GM18519 (cell line): ENCODE data around the gene SAPCD1.

ENCODE experiments used
- ATAC-seq: cut with Tn5 transposase; IDR thresholded peaks from one replicate; pipeline ENCODE4 v1.9.1; 2021; ENCODE audit warnings: mild to moderate bottlenecking, moderate library complexity; ENCODE audit not compliant: unreplicated experiment, low FRiP score

SAPCD1 gene

GRCh38 chr6:31728767-31729514 is 33.5 kb upstream of the SAPCD1 start, which contains the start of gene DDAH2:
Gene DDAH2, minus strand, starts transcription at chr6:31729299. Its CDS starts 138 bp downstream, at chr6:31729161.
- no peak for ATAC-seq

GRCh38 chr6:31729515-31729978 is 32.9 kb upstream of the SAPCD1 start:
- no peak for ATAC-seq

DNA sequence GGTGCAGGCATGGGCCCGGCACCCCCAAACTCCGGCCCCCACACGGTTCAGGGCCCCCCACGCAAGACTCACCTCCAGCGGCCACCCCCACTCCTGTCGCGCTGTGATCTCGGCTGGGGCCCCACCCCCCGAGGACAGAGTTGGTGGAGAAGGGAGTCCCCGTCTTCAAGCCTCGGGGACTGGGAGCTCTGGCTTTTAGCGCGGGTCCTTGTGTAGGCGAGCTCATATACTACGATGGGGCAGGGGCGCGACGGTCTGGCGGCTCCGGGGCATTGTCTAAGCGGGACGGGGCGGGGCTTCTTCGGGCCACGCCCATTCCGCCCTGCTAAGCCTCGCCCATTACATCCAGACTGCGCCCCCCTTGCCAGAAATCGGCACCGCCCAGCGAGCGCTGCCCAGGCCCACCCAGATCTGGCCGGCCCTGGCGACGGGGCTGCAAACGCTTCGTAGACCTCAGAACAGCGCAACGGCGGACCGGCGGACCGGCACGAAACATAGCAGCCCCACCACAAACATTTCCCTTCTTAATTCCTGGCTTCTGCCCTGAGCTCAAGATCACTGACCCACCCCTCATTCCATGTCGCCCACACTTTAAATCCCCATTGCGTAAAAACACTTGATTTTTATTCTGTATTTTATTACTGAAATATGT is 32.4 kb upstream of the SAPCD1 start:
- no peak for ATAC-seq

DNA sequence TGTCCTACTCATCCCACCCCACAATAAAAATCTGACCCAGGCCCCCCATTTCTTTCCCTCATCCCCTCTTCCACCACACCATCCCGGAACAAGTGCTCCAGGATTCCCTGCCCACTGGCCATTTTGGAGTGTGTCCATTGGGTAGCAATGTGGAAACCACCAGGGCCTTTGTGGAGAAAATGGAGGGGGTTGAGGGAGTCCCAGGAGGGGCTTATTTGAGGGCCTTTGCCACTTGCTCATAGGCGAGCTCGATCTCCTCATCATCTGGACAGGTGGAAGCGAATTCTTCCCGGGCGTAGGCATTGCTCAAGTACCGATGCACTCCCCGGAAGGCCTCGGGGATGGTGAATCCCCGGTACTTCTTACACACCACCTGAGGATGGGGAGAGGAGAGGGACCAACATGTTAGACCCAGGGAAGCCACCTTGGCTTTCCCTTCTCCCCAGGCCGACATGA is 31.8 kb upstream of the SAPCD1 start:
- ATAC-seq = no peak

GRCh38 chr6:31732029-31732428 is 30.4 kb upstream of the SAPCD1 start:
- ATAC-seq = no peak

DNA sequence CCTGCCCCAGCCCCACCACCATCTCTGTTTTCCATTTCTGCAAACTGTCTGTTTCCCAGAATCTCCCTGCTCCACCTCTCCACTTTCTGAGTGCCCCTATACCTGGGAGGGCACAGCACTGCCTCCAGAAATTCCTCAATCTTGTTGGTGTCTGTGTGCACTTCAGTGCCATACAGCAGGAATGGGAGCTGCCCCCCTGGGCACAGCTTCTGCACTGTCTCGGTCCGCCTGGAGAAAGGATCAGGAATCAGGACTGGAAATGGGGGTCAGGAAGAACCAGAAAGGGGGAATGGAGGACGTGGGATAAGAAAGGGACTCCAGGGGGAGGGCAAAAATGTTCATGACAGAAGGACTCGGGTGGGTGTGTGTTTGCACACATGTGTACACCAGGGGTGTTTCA is 28.7 kb upstream of the SAPCD1 start:
- no peak for ATAC-seq

GRCh38 chr6:31734247-31734820 is 28.1 kb upstream of the SAPCD1 start:
- no peak for ATAC-seq

GRCh38 chr6:31734821-31735406 is 27.5 kb upstream of the SAPCD1 start:
- no peak for ATAC-seq

DNA sequence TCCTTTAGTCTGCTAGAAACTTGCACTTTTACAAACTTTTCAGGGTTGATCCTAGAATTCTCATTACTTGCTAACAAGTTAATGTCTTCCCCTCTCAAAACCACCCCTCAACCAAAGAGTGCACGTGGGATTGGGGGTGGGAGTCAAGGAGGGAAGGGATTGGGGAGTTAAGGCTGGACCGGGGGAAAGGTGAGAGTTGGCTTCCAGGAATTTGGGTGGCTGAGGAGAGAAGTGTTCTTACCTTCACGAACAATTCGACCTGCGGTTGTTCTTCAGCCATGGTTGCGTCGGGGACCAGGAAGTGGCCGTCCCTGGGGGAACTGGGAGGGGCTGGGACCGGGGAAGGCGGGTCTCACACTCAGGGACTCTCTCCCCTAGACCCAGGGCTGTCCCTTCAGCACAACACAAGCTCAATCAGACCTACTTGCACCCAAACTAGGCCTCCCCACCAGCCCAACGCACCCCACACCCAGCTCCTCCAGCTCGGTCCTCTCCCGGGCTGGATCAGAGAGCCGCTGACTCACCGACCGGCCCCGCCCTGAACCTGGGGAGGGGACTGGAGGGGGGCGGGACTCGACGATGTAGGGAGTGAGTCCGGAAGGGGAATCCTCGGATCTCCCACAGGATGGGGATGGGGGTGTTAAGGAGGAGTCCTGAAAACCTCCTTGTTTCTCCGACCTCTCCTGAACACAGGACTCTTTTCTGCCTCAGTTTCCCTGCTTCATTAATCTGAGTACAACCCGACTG is 26.3 kb upstream of the SAPCD1 start, which contains the start of gene CLIC1:
TSS of gene CLIC1 (minus strand) at position 510 of the 747 bp plus-strand sequence. CDS start at position 280, 230 bp downstream.
- ATAC-seq = no peak

DNA sequence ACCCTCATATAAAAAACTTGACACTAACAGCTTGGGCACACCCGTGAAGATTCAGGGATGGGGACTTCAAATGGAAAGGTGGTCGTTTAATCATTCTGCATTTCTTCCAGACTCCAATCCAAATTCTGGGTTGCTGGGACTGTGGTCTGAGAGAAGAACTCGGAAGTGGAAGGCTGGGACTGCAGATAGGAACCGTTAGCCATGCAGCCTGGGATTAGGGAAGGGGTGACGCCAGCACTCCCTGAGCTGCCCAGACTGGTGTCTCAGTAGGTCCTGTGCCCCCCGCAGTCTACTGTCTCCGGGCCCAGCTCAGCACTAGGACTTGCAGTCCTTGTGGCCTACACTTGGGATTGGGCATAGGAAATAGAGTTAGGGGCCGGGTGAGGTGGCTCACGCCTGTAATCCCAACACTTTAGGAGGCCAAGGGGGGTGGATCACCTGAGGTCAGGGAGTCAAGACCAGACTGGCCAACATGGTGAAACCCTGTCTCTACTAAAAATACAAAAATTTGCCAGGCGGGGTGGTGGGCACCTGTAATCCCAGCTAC is 25.6 kb upstream of the SAPCD1 start:
- ATAC-seq = no peak

DNA sequence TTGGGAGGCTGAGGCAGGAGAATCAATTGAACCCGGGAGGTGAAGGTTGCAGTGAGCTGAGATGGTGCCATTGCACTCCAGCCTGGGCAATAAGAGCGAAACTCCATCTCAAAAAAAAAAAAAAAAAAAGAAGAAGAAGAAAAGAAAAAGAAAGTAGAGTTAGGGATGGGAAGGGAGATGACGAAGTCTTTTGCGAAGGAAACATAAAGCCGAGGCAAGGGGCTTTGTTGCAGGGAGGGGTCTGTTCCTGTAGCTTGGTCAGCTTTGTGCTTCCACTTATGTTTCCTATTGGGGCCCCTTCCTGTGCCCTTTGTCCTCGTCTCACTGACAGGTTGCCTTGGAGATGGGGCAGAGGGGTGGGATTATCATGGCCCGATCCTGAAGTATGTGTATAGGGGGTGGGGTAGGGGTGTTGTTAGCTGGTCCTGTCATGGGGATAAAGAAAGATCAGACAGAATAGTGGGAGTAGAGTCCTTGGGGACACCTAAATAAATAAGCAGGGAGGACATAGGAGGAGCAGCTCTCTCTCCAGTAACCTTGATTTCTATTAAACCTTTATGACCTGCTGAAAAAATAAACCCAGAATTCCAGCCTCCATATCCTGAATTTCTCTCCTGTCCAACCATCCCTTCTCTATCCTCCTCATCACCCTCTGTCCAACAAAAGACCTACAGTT is 25.0 kb upstream of the SAPCD1 start:
- ATAC-seq = no peak

DNA sequence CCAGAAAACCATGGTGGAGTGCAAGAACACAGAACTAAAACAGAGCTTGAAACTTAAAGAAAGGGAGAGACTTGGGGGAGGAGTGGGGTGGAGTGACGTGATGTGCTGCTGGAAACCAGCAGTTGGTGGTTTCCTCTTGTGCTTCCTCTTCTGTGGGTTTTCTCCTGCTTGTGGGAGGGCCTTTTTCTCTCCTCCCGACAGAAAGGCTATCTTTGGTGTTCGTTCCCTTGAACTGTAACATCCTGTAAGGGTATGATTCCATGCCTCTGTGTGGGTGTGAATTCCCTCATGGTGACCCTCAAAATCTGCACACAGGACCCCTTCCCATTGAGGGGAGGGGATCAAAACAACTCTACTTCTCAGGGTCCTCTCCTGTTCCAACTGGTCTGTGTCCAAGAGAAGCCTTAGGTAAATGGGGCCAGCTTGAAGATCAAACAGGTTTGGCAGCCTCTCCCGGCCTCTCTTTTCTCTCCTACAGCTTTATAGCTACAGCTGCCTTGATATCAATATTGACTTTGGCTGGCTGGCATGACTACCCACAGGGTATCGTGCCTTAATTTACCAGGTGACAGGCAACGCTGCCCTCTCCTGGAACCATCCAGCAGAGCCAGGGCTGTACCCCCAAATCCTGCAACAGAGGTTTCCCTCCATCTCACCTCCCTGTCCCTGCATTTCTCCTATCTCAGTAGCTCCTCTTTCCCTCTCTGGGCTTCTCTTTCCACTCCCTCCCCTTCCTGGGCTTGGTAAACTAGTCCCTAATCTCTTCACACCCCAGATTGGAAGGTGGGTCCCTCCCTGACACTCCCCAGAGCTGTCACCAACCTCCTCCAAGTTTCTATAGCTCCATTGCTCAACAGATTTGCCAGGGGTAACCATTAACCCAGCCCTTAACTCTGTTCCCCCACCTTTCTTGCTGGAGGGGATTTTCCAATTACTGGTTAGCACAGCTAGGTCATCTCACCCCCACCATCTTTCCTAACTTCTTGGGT is 24.2 kb upstream of the SAPCD1 start:
- ATAC-seq = no peak

- peak; percentile 66 for ATAC-seq
Measured at GRCh38 chr6:31739639-31740396, 22.6 kb upstream of the SAPCD1 start, which contains the start of gene MSH5. Gene MSH5, plus strand, starts transcription at chr6:31740005. Its CDS starts 462 bp downstream, at chr6:31740467.

- ATAC-seq = no peak
Measured at GRCh38 chr6:31740397-31741223, 21.8 kb upstream of the SAPCD1 start.

- ATAC-seq = no peak
Measured at GRCh38 chr6:31741815-31742214, 20.6 kb upstream of the SAPCD1 start.

DNA sequence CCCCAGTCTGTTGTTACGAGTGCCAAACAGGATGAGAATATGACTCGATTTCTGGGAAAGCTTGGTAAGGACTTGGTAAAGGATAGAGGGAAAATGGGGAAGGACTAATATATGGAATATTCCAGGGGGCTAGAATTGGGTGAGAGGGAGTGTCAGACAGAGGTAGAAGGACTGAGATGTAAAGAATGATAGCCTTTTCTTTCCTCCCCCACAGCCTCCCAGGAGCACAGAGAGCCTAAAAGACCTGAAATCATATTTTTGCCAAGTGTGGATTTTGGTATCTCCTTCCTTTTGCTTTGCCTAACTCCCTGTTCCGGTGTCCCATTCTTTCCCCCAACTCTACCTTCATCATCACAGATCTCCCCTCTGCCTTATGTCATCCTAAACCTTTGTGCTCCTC is 19.6 kb upstream of the SAPCD1 start:
- ATAC-seq = no peak

- ATAC-seq = no peak
Measured at GRCh38 chr6:31744422-31744821, 18.0 kb upstream of the SAPCD1 start.
